Measurements from ENCODE around the gene NAB2. TPM values are rescaled to one million over a fixed set of nuclear protein-coding genes. Genes with fewer than 3 reads are reported as not detected.
"Not testable (repeated sequence)": the region's sequence is repeated elsewhere in the genome, so short reads cannot be mapped to it uniquely, and the experiment has no call there.

NAB2 gene
- polyA plus RNA-seq, 1 donor from 2014 or later: 0.81 TPM

DNA sequence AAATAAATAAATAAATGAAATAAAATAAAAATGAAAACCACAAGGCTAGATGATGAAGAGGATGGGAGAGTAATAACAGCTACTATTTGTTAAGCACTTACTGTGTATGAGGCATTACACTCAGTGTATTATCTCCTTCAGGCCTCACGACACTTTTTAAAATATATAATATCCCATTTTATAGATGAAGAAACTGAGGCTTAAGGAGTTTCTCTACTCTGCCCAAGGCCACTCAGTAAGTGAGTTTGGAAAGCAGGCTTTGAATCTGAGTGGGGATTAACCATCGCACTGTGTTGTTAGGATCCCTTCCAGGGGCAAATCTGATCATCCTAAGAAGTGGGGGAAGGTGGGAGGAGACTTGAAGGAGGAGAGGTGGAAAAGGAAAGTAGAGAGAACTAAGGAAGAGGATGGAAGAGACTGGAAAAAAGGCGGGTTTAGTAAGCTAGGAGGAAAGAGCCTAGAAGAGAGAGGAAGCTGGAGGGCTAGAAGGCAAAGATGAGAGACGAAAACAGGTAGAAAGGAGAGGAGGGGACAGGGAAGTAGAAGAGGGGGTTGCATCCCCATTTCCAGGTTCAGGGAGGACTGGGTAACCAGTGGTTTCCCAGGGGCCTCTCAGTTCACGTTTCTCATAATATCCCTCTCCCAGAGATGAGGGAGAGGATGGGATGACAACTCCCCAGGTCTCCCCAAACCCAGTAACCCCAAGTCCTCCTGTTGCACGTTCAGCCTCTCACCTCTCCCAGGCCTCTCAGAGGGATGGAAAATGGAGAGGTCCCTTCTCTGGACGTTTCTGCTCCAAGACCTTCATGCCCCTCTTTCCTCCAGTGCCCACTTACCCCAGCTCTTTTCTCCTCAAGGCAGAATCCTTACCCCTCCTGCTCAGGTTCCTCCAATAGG, 20.5 kb downstream of the NAB2 start:
- H3K4me1 Mint-ChIP-seq: peaks cover 20 to 28% (median 20%) of the 10 kb centered on the region in 3 donors
- H3K27me3 Mint-ChIP-seq: no peaks in the 10 kb centered on the region
- peaks cover 4% of the 10 kb centered on the region for H3K36me3 Mint-ChIP-seq
- peak overlapping the region; percentile 91 to 100 (median 98) for H3K4me3 Mint-ChIP-seq
- H3K9me3 Mint-ChIP-seq: no peaks in the 10 kb centered on the region
- H3K27ac Mint-ChIP-seq: peak overlapping the region; percentile 93 to 99 (median 98)

DNA sequence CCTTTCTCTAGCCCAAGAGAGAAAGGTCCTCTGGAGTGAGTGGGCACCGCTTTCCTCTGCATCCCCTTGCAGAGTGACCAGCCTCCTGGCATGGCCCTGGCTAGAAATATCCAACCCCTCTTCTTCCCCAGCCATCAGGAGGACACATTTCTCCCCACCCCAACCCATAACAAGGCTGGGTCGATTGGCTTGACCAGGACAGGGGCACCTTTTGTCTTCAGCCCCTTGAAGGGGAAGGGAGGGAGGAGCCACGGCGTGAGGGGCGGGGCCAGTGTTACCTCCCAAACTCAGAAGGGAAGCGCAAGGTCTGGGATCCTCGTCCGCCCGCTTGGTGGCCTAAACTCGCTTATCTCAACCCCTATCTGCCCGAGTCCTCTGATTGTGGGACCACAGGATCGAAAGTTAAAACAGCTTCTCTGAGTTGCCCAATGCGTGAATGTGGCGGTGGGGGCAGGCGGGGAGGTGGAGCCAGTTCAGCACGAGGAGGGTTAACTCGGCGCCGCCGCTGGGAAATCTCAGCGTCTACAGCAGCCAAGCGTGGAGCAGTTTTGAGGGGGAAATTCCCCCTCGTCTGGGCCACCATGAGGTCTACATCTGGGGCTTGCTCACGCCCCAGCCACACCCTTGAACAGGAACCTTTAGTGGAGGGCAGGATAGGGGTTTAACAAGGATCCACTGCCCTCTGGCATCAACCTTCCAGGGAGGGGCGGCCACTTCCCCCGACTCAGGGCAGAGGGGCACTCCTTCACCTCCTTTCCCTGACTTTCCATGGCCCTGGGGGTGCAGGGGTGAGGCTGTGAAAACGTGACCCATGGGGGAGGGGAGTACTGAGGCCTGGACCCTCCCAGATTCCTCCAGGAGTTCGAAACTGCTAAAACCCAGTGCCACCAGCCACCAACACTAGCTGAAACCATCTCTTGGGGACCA, 21.5 kb downstream of the NAB2 start:
- Mint-ChIP-seq H3K27ac (peak overlapping the region; percentile 93 to 99 (median 98)), H3K27me3 (no peaks in the 10 kb centered on the region), H3K4me1 (peaks cover 20 to 28% (median 20%) of the 10 kb centered on the region in 3 donors)

DNA sequence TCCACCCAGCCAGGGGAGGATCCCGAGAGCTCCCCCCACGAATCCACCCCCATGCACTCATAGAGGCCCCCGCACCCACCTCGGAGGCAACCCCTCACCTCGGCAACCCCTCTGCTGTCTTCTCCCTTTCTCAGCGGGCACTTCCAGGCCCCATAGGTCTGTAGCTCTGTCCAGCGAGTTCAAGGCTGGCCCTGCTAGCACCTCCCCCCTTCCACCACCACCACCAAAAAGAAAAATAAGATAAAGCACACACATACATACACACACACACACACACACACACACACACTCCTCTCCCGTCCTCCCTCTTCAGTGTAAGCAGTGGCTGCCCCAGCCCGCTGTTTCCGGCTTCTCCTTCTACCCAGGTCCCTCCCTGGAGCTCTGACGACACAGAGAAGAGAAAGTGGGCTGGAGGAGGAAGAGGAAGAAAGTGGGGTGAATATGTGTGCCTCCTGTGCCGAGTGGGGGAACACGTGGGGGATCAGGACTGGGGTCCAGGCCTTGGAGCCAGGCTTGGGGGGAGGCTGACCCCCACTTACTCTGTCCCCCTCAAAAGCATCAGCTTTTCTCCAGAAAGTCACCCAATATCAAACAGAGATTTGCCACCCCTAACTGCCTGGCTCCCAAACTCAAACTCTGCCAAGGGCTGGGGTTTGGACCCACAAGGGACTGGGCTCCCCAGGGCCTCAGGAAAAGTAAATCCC, 22.3 kb downstream of the NAB2 start, which contains the start of gene STAT6:
Gene STAT6, minus strand, starts transcription at position 332 of the 704 bp plus-strand sequence. CDS start 3,084 bp downstream, outside the sequence.
- H3K27ac Mint-ChIP-seq: peak within 1 kb of the TSS; percentile 93 to 99 (median 98)
- H3K36me3 Mint-ChIP-seq: peaks cover 4% of the 10 kb centered on the region
- no peaks in the 10 kb centered on the region for H3K27me3 Mint-ChIP-seq
- peaks cover 20 to 28% (median 20%) of the 10 kb centered on the region in 3 donors for H3K4me1 Mint-ChIP-seq
- peak within 1 kb of the TSS; percentile 91 to 100 (median 98) for H3K4me3 Mint-ChIP-seq
- no peaks in the 10 kb centered on the region for H3K9me3 Mint-ChIP-seq

More for the DNA sequence above, 21.5 kb downstream of the NAB2 start:
- peak overlapping the region; percentile 91 to 100 (median 98) for H3K4me3 Mint-ChIP-seq
- H3K9me3 Mint-ChIP-seq: no peaks in the 10 kb centered on the region
- peaks cover 4% of the 10 kb centered on the region for H3K36me3 Mint-ChIP-seq

DNA sequence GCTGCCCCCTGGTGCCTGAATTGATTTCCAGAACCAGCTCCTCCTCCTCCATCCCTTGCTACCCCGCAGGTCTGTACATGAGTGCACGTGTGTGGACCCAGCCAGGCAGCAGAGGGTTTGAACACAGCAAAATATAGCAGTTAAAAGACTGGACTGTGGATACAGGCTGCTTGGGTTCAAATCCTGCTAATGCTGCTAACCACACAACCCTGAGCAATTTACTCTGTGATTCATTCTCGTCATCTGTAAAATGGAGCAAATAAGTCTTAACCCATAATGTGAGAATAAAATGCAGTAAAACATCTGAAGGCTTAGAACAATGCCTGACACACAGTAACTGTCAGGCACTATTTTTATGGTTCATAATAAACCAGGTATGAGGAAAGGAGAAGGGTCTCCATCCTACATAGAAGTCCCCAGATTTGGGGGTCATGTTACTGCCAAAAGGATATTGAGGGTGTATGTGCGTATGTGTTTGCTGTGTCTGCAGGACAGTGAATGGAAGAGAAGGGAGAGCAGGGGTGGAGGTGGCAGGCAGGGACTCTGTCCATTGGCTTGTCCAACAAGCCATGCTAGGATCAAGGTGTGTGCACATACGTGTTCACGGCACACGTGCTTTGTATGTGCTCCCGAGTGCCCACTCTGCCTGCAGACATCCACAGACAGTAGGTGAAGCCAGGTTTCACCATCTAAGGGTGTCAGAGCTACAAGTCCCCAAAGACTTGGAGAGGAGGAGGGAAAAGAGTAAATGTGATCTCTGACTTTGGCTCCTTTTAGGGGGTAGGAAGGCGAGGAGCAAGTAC, 23.8 kb downstream of the NAB2 start:
- Mint-ChIP-seq H3K4me3 (peak overlapping the region; percentile 91 to 100 (median 98)), H3K9me3 (no peaks in the 10 kb centered on the region), H3K36me3 (peaks cover 2% of the 10 kb centered on the region), H3K4me1 (peaks cover 16 to 23% (median 19%) of the 10 kb centered on the region in 3 donors), H3K27ac (peak overlapping the region in 2 of 3 donors; percentile 93 to 99), H3K27me3 (no peaks in the 10 kb centered on the region)

DNA sequence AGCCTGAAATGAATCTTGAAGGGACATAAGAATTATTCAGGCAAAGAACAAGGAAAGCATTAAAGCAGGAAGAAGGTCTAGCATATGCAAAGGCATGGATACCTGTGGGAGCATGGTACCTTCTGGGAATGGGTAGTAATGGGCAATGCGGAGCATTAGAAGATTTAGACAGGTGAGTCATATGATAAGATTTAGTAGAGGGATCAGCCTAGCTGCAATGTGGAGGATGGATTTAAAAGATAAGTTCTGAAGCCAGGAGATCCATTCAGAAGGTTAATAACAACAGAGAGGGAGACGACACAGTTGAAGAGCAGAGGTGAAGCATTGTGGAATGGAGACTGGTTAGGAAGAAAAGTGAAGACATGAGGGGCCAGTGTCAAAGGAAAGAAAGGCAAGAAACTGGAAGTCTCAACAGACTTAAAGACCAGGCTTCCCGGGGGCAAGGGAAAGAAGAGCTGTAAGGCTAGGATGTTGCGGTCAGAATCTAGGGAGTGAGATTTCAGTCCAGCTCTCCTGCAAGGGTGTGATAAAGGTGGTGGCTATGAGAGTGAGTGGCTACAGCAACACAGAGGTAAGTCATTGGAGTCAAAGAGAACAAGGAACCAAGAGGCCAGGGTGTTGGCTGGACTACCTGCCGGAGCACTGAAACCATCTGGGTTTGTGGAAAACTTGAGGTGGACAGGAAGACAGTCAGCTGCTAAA, 27.8 kb downstream of the NAB2 start:
- Mint-ChIP-seq H3K36me3 (no peaks in the 10 kb centered on the region), H3K4me3 (peak overlapping the region in 1 of 4 donors; percentile 16), H3K27ac (no peak overlapping the region), H3K4me1 (peaks cover 13 to 19% (median 18%) of the 10 kb centered on the region in 3 donors), H3K27me3 (no peaks in the 10 kb centered on the region), H3K9me3 (no peaks in the 10 kb centered on the region)

GRCh38 chr12:57118711-57119271, 29.9 kb downstream of the NAB2 start:
- no peaks in the 10 kb centered on the region for H3K27me3 Mint-ChIP-seq
- peak overlapping the region in 2 of 4 donors; percentile 19 to 29 for H3K4me3 Mint-ChIP-seq
- H3K36me3 Mint-ChIP-seq: no peaks in the 10 kb centered on the region
- peaks cover 10 to 14% (median 11%) of the 10 kb centered on the region in 3 donors for H3K4me1 Mint-ChIP-seq
- H3K27ac Mint-ChIP-seq: peak overlapping the region; percentile 34 to 65 (median 64)
- peaks cover 0 to 1% (median 0%) of the 10 kb centered on the region in 3 donors for H3K9me3 Mint-ChIP-seq

DNA sequence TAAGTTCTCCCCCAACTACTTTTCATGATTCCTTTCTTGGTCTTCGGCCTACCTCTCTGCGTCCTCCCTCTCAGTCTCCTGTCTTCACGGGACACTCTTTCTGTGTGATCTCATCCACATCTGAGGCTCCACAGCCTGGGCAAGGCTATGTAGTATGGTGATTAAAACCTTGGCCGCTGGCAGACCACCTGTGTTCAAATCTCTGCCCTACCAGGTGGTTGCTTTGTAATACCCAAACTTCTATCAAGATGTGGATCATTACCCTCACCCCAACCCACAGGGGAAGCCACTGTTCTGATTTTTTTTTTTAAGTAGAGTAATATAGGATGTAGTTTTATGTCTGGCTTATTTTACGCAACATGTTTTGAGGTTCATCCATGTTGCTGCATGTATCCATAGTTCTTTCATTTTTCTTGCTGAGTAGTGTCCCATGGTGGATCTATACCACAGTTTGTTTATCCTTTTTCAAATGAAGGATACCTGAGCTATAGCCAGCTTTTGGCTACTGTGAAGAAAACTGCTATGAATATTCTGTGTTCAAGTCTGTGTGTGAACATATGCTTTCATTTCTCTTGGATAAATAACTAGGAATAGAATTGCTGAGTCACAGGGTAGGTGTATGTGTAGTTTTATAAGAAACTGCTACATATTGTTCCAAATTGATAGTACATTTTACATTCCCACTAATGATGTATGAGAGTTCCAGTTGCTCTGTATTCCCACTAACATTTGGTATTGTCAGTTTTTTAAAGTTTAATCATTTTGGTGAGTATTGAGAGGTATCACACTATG, 30.6 kb downstream of the NAB2 start:
- Mint-ChIP-seq H3K9me3 (peaks cover 0 to 1% (median 0%) of the 10 kb centered on the region in 3 donors), H3K27me3 (no peaks in the 10 kb centered on the region), H3K27ac (peak overlapping the region; percentile 34 to 65 (median 64)), H3K4me1 (peaks cover 13 to 18% (median 15%) of the 10 kb centered on the region in 3 donors), H3K4me3 (peak overlapping the region in 2 of 4 donors; percentile 19 to 29), H3K36me3 (no peaks in the 10 kb centered on the region)

- H3K27me3 Mint-ChIP-seq, H3K4me3 Mint-ChIP-seq, H3K9me3 Mint-ChIP-seq, H3K36me3 Mint-ChIP-seq, H3K27ac Mint-ChIP-seq: not testable (repeated sequence)
- H3K4me1 Mint-ChIP-seq: peaks cover 13 to 19% (median 15%) of the 10 kb centered on the region in 3 donors
Observed at GRCh38 chr12:57120718-57121117, 31.8 kb downstream of the NAB2 start.

DNA sequence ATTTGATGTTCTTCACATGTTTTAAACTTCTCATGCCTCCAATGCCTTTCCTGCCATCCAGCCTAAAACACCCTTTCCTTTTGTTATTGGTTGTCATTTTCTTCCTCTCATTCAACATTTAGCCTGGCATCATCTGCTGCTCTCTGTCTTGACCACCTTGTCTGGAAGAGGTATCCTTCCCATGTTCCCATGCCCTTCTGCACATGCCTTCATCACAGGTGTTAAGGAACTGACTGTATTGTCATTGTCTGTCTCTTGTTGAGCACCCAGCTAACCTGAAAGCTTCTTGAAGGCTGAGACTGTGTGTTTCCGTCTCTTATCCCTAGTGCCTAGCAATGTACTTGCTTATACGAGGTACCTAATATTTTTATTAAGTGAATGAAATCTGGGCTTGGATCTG, 34.9 kb downstream of the NAB2 start:
- Mint-ChIP-seq H3K9me3 (peaks cover 0 to 1% (median 0%) of the 10 kb centered on the region in 3 donors), H3K4me1 (peaks cover 12 to 20% (median 19%) of the 10 kb centered on the region in 3 donors), H3K36me3 (no peaks in the 10 kb centered on the region), H3K4me3 (no peak overlapping the region), H3K27ac (no peak overlapping the region), H3K27me3 (peaks cover 5% of the 10 kb centered on the region)

- no peak overlapping the region for H3K27ac Mint-ChIP-seq
Observed at GRCh38 chr12:57124261-57124877, 35.5 kb downstream of the NAB2 start.

DNA sequence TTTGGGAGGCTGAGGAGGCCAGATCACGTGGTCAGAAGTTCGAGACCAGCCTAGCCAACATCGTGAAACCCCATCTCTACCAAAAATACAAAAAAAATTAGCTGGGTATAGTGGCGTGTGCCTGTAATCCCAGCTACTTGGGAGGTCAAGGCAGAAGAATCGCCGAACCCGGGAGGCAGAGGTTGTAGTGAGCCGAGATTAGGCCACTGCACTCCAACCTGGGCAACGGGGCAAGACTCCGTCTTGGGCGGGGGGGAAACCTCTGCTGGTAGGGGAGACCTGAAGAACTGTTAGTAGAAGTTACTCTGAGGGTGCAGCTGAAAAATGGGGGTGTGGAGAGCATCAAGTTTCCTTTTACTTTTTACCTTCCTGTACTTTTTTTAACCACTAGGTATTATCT, 37.1 kb downstream of the NAB2 start:
- Mint-ChIP-seq H3K27me3 (peaks cover 8% of the 10 kb centered on the region), H3K9me3 (peaks cover 0 to 1% (median 0%) of the 10 kb centered on the region in 3 donors), H3K36me3 (no peaks in the 10 kb centered on the region), H3K4me3 (peak overlapping the region in 1 of 4 donors; percentile 34), H3K4me1 (peaks cover 10 to 12% (median 11%) of the 10 kb centered on the region in 3 donors), H3K27ac (no peak overlapping the region)

More at GRCh38 chr12:57124261-57124877, 35.5 kb downstream of the NAB2 start:
- Mint-ChIP-seq H3K36me3 (no peaks in the 10 kb centered on the region), H3K27me3 (peaks cover 5% of the 10 kb centered on the region), H3K4me3 (peak overlapping the region in 1 of 4 donors; percentile 8), H3K4me1 (peaks cover 8 to 15% (median 13%) of the 10 kb centered on the region in 3 donors), H3K9me3 (peaks cover 0 to 1% (median 0%) of the 10 kb centered on the region in 3 donors)

DNA sequence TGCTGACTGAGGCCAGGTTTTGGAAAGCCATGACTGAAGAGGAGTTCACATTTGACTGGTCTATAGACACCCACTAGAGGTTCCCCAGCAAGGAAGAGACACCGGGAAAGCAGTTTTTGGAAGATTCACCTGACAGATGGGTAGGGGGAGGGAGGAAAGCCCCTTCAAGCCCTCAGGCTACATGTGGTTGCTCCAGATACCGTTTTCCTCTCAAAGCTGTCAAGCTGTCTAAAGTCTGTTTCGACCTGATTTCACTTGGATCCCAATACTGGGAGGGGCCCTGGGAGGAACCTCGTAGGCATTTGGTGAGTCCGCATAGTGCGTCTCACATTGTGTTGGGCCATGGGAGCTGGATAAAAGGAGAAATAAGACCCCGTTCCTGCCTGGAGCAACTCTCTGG, 37.6 kb downstream of the NAB2 start:
- H3K4me1 Mint-ChIP-seq: peaks cover 10 to 12% (median 11%) of the 10 kb centered on the region in 3 donors
- peaks cover 8% of the 10 kb centered on the region for H3K27me3 Mint-ChIP-seq
- H3K36me3 Mint-ChIP-seq: no peaks in the 10 kb centered on the region
- peaks cover 0 to 1% (median 0%) of the 10 kb centered on the region in 3 donors for H3K9me3 Mint-ChIP-seq
- peak overlapping the region in 2 of 3 donors; percentile 54 to 55 for H3K27ac Mint-ChIP-seq
- peak overlapping the region in 3 of 4 donors; percentile 51 to 95 (median 94) for H3K4me3 Mint-ChIP-seq
